H1 (cell line): ENCODE data around the gene TNFRSF8. TPM values are rescaled to one million over a fixed set of nuclear protein-coding genes. Genes with fewer than 3 reads are reported as not detected.

ENCODE experiments used
- CTCF ChIA-PET: fragments of 300-600 bp; sonication (Branson Sonifier 250); formaldehyde crosslinking; loops from one replicate; lab custom pipeline; 2021; ENCODE audit not compliant: partially characterized antibody; lab: Charles Lee
- POLR2A ChIA-PET: fragments of 300-600 bp; sonication (Branson Sonifier 250); formaldehyde crosslinking; loops from one replicate; lab custom pipeline; 2021; ENCODE audit warnings: inconsistent platforms; ENCODE audit not compliant: partially characterized antibody; lab: Charles Lee
- DNase-seq, 2 experiments: peaks; one replicate each; pipeline versions ENCODE4 v3.0.0 to v3.0.0-alpha.2; 2010 to 2022; ENCODE audit warnings: low spot score in 2 of 2, low read depth in 1 of 2, mixed read lengths in 1 of 2
- FAIRE-seq: peaks from 2 replicates; lab custom pipeline; 2011; peaks lifted over from hg19 to GRCh38; lab: Jason Lieb, UNC
- H2AFZ ChIP-seq: 2 replicates; pipeline ENCODE4 v1.8.1; 2012; ENCODE audit warnings: low read length, inconsistent platforms
- H2AK5ac ChIP-seq: 2 replicates; pipeline ENCODE4 v1.6.1; 2013; ENCODE audit warnings: low read depth, low read length
- H2BK120ac ChIP-seq: replicated peaks from 2 replicates; pipeline ENCODE3; 2013; ENCODE audit warnings: low read depth, low read length, inconsistent platforms
- H2BK12ac ChIP-seq: 2 replicates; pipeline ENCODE4 v1.6.1; 2013; ENCODE audit warnings: low read depth, low read length
- H2BK15ac ChIP-seq: 2 replicates; pipeline ENCODE4 v1.6.1; 2013; ENCODE audit warnings: low read length
- H2BK20ac ChIP-seq: 2 replicates; pipeline ENCODE4 v1.6.1; 2013; ENCODE audit warnings: low read length
- H2BK5ac ChIP-seq: 2 replicates; pipeline ENCODE4 v1.6.1; 2013; ENCODE audit warnings: low read depth, low read length
- H3K14ac ChIP-seq: 2 replicates; pipeline ENCODE4 v1.6.1; 2013; ENCODE audit warnings: inconsistent platforms; ENCODE audit not compliant: insufficient read length
- H3K18ac ChIP-seq: 2 replicates; pipeline ENCODE4 v1.6.1; 2013; ENCODE audit warnings: low read length; ENCODE audit errors: extremely low read depth
- H3K23ac ChIP-seq: 2 replicates; pipeline ENCODE4 v1.6.1; 2013; ENCODE audit warnings: inconsistent platforms; ENCODE audit not compliant: insufficient read length
- H3K23me2 ChIP-seq: 2 replicates; pipeline ENCODE4 v1.6.1; 2013; ENCODE audit warnings: low read depth, low read length
- H3K27ac ChIP-seq: 2 replicates; pipeline ENCODE4 v1.6.1; 2011; ENCODE audit warnings: low read depth, low read length, inconsistent platforms
- H3K27me3 ChIP-seq, 4 experiments: replicated peaks in 1 of 4; 1 replicate in 1 of 4; 2 replicates in 3 of 4; pipeline versions ENCODE4 v1.6.1 to v1.8.1; 2011 to 2013; ENCODE audit warnings: low read length in 3 of 4, mild to moderate bottlenecking in 3 of 4, inconsistent platforms in 2 of 4, mixed read lengths in 2 of 4, moderate library complexity in 1 of 4; ENCODE audit not compliant: control insufficient read depth in 3 of 4, insufficient read depth in 3 of 4; ENCODE audit errors: extremely low read depth in 1 of 4
- H3K36me3 ChIP-seq, 4 experiments: 2 replicates each; pipeline versions ENCODE4 v1.6.1 to v1.8.1; 2011 to 2013; ENCODE audit warnings: mild to moderate bottlenecking in 4 of 4, low read length in 3 of 4, moderate library complexity in 2 of 4, control low read depth in 1 of 4, inconsistent platforms in 1 of 4; ENCODE audit not compliant: insufficient read depth in 4 of 4, control insufficient read depth in 2 of 4
- H3K4ac ChIP-seq: replicated peaks from 2 replicates; pipeline ENCODE3; 2013; ENCODE audit warnings: low read length, low read depth, mixed read lengths, inconsistent platforms; ENCODE audit not compliant: insufficient read length
- H3K4me1 ChIP-seq, 4 experiments: replicated peaks in 1 of 4; 1 replicate in 1 of 4; 2 replicates in 3 of 4; pipeline versions ENCODE4 v1.6.1 to v1.8.1; 2011 to 2013; ENCODE audit warnings: low read length in 3 of 4, inconsistent platforms in 2 of 4, mixed read lengths in 1 of 4; ENCODE audit not compliant: insufficient read depth in 4 of 4, control insufficient read depth in 3 of 4
- H3K4me2 ChIP-seq, 2 experiments: 2 replicates each; pipeline versions ENCODE4 v1.6.1 to v1.8.1; 2011 to 2013; ENCODE audit warnings: low read depth in 2 of 2, low read length in 2 of 2, control low read depth in 1 of 2, inconsistent platforms in 1 of 2, mild to moderate bottlenecking in 1 of 2; ENCODE audit not compliant: insufficient read depth in 1 of 2
- H3K4me3 ChIP-seq, 4 experiments: fragments of 200-600, 300-600 bp in 1 of 4; sonication (generic), shearing (Covaris generic), sonication (Bioruptor Twin) in 1 of 4; 2 replicates each; pipeline versions ENCODE4 v1.5.1 to v1.8.1; 2011 to 2016; ENCODE audit warnings: low read length in 4 of 4, low read depth in 3 of 4, control low read depth in 2 of 4, inconsistent platforms in 2 of 4, mild to moderate bottlenecking in 2 of 4, mixed read lengths in 1 of 4, moderate library complexity in 1 of 4; ENCODE audit not compliant: insufficient read depth in 2 of 4; ENCODE audit errors: extremely low read depth in 1 of 4
- H3K56ac ChIP-seq: replicated peaks from 2 replicates; pipeline ENCODE3; 2013; ENCODE audit warnings: low read depth, mild to moderate bottlenecking, mixed read lengths, low read length, inconsistent platforms; ENCODE audit not compliant: insufficient read length
- H3K79me1 ChIP-seq: 2 replicates; pipeline ENCODE4 v1.6.1; 2013; ENCODE audit warnings: low read depth, low read length, control low read depth
- H3K79me2 ChIP-seq, 2 experiments: 2 replicates each; pipeline versions ENCODE4 v1.6.1 to v1.8.1; 2012 to 2013; ENCODE audit warnings: low read length in 2 of 2, mild to moderate bottlenecking in 2 of 2, inconsistent platforms in 1 of 2; ENCODE audit not compliant: insufficient read depth in 2 of 2, control insufficient read depth in 1 of 2
- H3K9ac ChIP-seq, 4 experiments: replicated peaks in 1 of 4; 1 replicate in 1 of 4; 2 replicates in 3 of 4; pipeline versions ENCODE4 v1.6.1 to v1.8.1; 2011 to 2013; ENCODE audit warnings: low read depth in 3 of 4, low read length in 3 of 4, control low read depth in 2 of 4, mild to moderate bottlenecking in 2 of 4, moderate library complexity in 2 of 4, inconsistent platforms in 1 of 4; ENCODE audit errors: extremely low read depth in 1 of 4
- H3K9me3 ChIP-seq, 2 experiments: 2 replicates each; pipeline versions ENCODE4 v1.6.1 to v1.8.1; 2012 to 2013; ENCODE audit warnings: mild to moderate bottlenecking in 2 of 2, moderate library complexity in 2 of 2, control low read depth in 1 of 2, inconsistent platforms in 1 of 2, low read depth in 1 of 2, low read length in 1 of 2, mixed read lengths in 1 of 2; ENCODE audit not compliant: insufficient read depth in 2 of 2
- H4K20me1 ChIP-seq, 2 experiments: replicated peaks in 1 of 2; 2 replicates each; pipeline versions ENCODE3 to v1.8.1; 2011 to 2013; ENCODE audit warnings: inconsistent platforms in 2 of 2, low read length in 2 of 2, mild to moderate bottlenecking in 1 of 2; ENCODE audit not compliant: insufficient read depth in 2 of 2, control insufficient read depth in 1 of 2
- H4K5ac ChIP-seq: 2 replicates; pipeline ENCODE4 v1.6.1; 2013; ENCODE audit warnings: low read length, low read depth, mixed read lengths, inconsistent platforms; ENCODE audit not compliant: insufficient read length
- H4K8ac ChIP-seq: 2 replicates; pipeline ENCODE4 v1.8.0; 2013; ENCODE audit warnings: mild to moderate bottlenecking, moderate library complexity, low read length, inconsistent platforms; ENCODE audit not compliant: insufficient read depth; ENCODE audit errors: extremely low read depth
- H4K91ac ChIP-seq: replicated peaks from 2 replicates; pipeline ENCODE3; 2013; ENCODE audit warnings: low read length, mixed read lengths, inconsistent platforms; ENCODE audit not compliant: insufficient read length
- BRCA1 ChIP-seq: IDR thresholded peaks from 2 replicates; pipeline ENCODE4 v1.6.1; 2012; ENCODE audit warnings: low read depth, low read length, improper control_type of control experiment
- CREB1 ChIP-seq: IDR thresholded peaks from 2 replicates; pipeline ENCODE4 v1.6.1; 2012; ENCODE audit warnings: inconsistent platforms
- EP300 ChIP-seq, 2 experiments: IDR thresholded peaks; 1 replicate in 1 of 2; 2 replicates in 1 of 2; pipeline ENCODE4 v1.6.1; 2011 to 2012; ENCODE audit warnings: low read depth in 2 of 2, low read length in 2 of 2, mild to moderate bottlenecking in 2 of 2, borderline replicate concordance in 1 of 2, inconsistent platforms in 1 of 2, moderate library complexity in 1 of 2
- EZH2 ChIP-seq: fragments of 200-600 bp; sonication (generic); IDR thresholded peaks from 2 replicates; pipeline ENCODE4 v1.7.1; 2012; ENCODE audit warnings: low read depth, mild to moderate bottlenecking, moderate library complexity, low read length, inconsistent platforms; ENCODE audit not compliant: severe bottlenecking
- GTF2F1 ChIP-seq: IDR thresholded peaks from 2 replicates; pipeline ENCODE4 v1.6.1; 2012; ENCODE audit warnings: low read depth, low read length, improper control_type of control experiment, borderline replicate concordance
- HDAC6 ChIP-seq: IDR thresholded peaks from one replicate; pipeline ENCODE4 v1.7.1; 2012; ENCODE audit warnings: low read depth, mild to moderate bottlenecking, inconsistent platforms, low read length, moderate library complexity
- JUN ChIP-seq: IDR thresholded peaks from 2 replicates; pipeline ENCODE4 v1.6.1; 2011; ENCODE audit warnings: low read depth, mild to moderate bottlenecking, improper control_type of control experiment, low read length
- POLR2A ChIP-seq, 2 experiments: IDR thresholded peaks; 1 replicate in 1 of 2; 2 replicates in 1 of 2; pipeline ENCODE4 v1.6.1; 2011; ENCODE audit warnings: low read depth in 2 of 2, low read length in 2 of 2, mild to moderate bottlenecking in 2 of 2; ENCODE audit errors: control extremely low read depth in 1 of 2
- POU5F1 ChIP-seq: IDR thresholded peaks from 2 replicates; pipeline ENCODE4 v1.6.1; 2011; ENCODE audit warnings: low read depth, mild to moderate bottlenecking, low read length, moderate library complexity
- RNF2 ChIP-seq: fragments of 200-900, 300-1000 bp; sonication (generic); IDR thresholded peaks from 2 replicates; pipeline ENCODE4 v1.7.1; 2016; ENCODE audit warnings: borderline replicate concordance, low read depth, mild to moderate bottlenecking, antibody characterized with exemption, low read length; ENCODE audit not compliant: poor library complexity, severe bottlenecking; ENCODE audit errors: missing control alignments
- SIN3A ChIP-seq, 2 experiments: IDR thresholded peaks in 1 of 2; conservative IDR thresholded peaks in 1 of 2; 2 replicates each; pipeline ENCODE4 v1.6.1; 2011 to 2012; ENCODE audit warnings: low read length in 2 of 2, improper control_type of control experiment in 1 of 2, low read depth in 1 of 2, mild to moderate bottlenecking in 1 of 2
- WGBS, 2 experiments: shearing (Covaris generic) in 1 of 2; methylation state at CpG; one replicate each; pipeline versions ENCODE4 v1.1.6 to v1.1.7; 2013 to 2015; ENCODE audit warnings: low lambda C conversion rate in 2 of 2, mixed read lengths in 2 of 2, inconsistent platforms in 1 of 2, low coverage in 1 of 2, missing lambda C conversion rate in 1 of 2; ENCODE audit not compliant: insufficient replicate concordance in 2 of 2, insufficient coverage in 1 of 2, insufficient read length in 1 of 2; ENCODE audit errors: extremely low coverage in 1 of 2, missing lambda C conversion rate in 1 of 2; 5-methylcytosine and 5-hydroxymethylcytosine counted together
- polyA plus RNA-seq, 7 experiments: library from polyadenylated mRNA; depleted of rRNA in 3 of 7; stranded (reverse) in 5 of 7; unstranded in 2 of 7; fragments of >200 nt in 5 of 7; fragments of 200-250 nt in 2 of 7; gene quantifications; 1 replicate in 5 of 7; 2 replicates in 1 of 7; 4 replicates in 1 of 7; pipeline versions ENCODE4 v1.2.1 to v1.2.3, GENCODE V29; 2011 to 2013; ENCODE audit warnings: missing spikeins in 2 of 7, mixed read lengths in 2 of 7
- total RNA-seq: library from RNA; stranded (reverse); fragmentation: NEBNext Ultra II Directional; extraction: Animal tissue kit (Norgen Biotek cat#: 25700); gene quantifications from 2 replicates; pipeline ENCODE4 v1.2.1, GENCODE V29; 2021

TNFRSF8 gene
- total and polyA plus RNA-seq, 2 of the 8 experiments (the other 6 are each of a cell fraction or from before 2014, with no cell fraction given) = 23.2 to 32.7 TPM

- Histone ChIP-seq H3K27me3 (no peaks in the 10 kb centered on the region), H2AFZ (no peak overlapping the region), H3K79me1 (no peaks in the 10 kb centered on the region), H3K4me1 (peaks cover 0 to 16% (median 2%) of the 10 kb centered on the region in 4 experiments; a peak in 3 of 7 replicates), H3K23ac (no peak overlapping the region), H4K8ac (no peak overlapping the region), H3K4me3 (no peak overlapping the region), H3K9me3 (no peaks in the 10 kb centered on the region), H3K4ac (no peak overlapping the region), H4K20me1 (no peaks in the 10 kb centered on the region), H3K79me2 (no peaks in the 10 kb centered on the region), H3K18ac (no peak overlapping the region), H3K27ac (no peak overlapping the region), H4K5ac (no peak overlapping the region), H2AK5ac (peak overlapping the region; percentile 90; the same call in 1 of the 2 replicates), H3K36me3 (no peaks in the 10 kb centered on the region), H2BK12ac (peak overlapping the region; percentile 27; the same call in 1 of the 2 replicates), H2BK20ac (no peak overlapping the region), H3K56ac (no peak overlapping the region), H2BK5ac (no peak overlapping the region), H3K14ac (no peak overlapping the region), H3K9ac (no peak overlapping the region), H2BK15ac (peak overlapping the region; percentile 81; the same call in 1 of the 2 replicates), H3K4me2 (no peak overlapping the region), H3K23me2 (no peaks in the 10 kb centered on the region), H4K91ac (no peak overlapping the region), H2BK120ac (no peak overlapping the region)
- no peak for DNase-seq
- no peak for FAIRE-seq
- CTCF ChIA-PET = interaction anchor here (0.7 to 5.0 kb wide), 13 partner anchors 8 to 53 kb away, joined by 3 to 29 read pairs (median 6); no protein-coding TSS in a partner anchor
- WGBS, 2 experiments = 92% methylated on average over 6 of the region's 6 CpGs; no CpG with 5 or more reads in 1 of the 2 experiments
- POLR2A ChIA-PET = interaction anchor here (2.4 kb wide), 1 partner anchor 11 kb away, joined by 10 read pairs; no protein-coding TSS in a partner anchor
- TF ChIP-seq RNF2 (no peak), POLR2A (IDR thresholded peaks at IDR 0.05; ENCODE audit: control extremely low read depth in 1 of 2, low read depth in 2 of 2, low read length in 2 of 2) (no peak), POU5F1 (no peak), EP300 (IDR thresholded peaks at IDR 0.05; ENCODE audit: borderline replicate concordance in 1 of 2, low read depth in 2 of 2, low read length in 2 of 2) (no peak), SIN3A (conservative IDR thresholded peaks at IDR 0.05 in 1 of 2, IDR thresholded peaks at IDR 0.05 in 1 of 2; ENCODE audit: low read depth in 1 of 2, low read length in 2 of 2) (no peak), GTF2F1 (no peak), JUN (no peak), HDAC6 (no peak), EZH2 (no peak), BRCA1 (no peak), CREB1 (no peak)
Observed at GRCh38 chr1:12176298-12177118, 113.4 kb downstream of the TNFRSF8 start.
